Epithelial cell of umbilical artery (primary cell): ENCODE measurements around the gene REEP3. TPM values are rescaled to one million over a fixed set of nuclear protein-coding genes. Genes with fewer than 3 reads are reported as not detected.

ENCODE experiments used
- total RNA-seq: library from RNA; depleted of rRNA; stranded (reverse); fragments of >200 nt; gene quantifications from 2 replicates; pipeline ENCODE4 v1.2.3, GENCODE V29; 2014

Gene REEP3, protein sequence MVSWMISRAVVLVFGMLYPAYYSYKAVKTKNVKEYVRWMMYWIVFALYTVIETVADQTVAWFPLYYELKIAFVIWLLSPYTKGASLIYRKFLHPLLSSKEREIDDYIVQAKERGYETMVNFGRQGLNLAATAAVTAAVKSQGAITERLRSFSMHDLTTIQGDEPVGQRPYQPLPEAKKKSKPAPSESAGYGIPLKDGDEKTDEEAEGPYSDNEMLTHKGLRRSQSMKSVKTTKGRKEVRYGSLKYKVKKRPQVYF
- 48.4 and 68.2 TPM in 2 replicates for total RNA-seq

DNA sequence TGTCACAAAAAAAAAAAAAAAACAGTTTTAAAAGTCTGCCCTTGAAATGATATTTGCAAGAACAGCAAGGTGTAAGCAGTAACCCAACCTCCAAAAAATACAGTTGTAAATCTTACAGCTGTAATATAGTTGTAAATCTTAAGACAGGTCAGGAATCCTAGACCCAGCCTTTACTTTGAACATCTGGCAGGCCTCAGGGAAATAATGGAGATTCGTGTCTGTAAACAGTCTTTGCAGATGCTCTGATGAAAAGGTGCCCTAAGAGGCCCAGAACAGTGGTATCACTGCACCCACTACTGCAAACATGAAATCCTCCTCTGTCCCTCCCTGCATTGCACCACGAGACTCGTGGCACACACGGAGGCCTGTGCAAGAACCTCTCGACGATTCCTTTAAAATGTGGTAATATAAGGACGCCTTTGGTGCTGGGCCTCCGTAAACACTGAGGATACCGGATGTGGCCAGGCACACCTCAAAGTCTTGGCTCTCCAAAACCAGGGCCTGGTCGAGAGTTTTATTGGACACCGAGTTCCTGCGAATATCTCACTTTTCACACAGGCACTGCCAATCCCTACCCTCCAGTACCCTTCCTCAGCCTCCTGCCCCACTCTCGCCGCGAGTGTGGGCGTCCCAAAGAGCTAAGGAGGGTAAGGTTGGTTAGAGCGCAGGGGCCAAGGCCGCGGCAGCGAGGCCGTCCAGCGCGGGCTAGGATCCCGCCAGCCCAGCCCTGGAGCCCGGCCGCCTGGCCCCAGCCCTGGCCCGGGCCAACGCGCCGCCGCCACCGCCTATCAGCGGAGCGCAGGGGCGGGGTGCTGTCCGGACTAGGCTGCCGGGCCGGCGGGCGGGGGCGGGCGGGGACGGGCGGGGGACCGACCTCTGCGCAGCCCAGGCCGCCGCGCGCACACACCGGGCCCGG lies at the start of gene REEP3:
Gene REEP3 (plus strand): TSS at position 902 of the 916 bp plus-strand sequence. CDS start 145 bp downstream, outside the sequence.

Other genes with a start within 250 kb of the REEP3 start
- gene JMJD1C, start 55.4 kb upstream of the REEP3 start, total RNA-seq: 108 and 135 TPM in 2 replicates